Loucy (cell line): ENCODE data around the gene CHN1.

ENCODE experiments used
- EZH2phosphoT487 ChIP-seq: fragments of 200-600 bp; IDR thresholded peaks from 2 replicates; pipeline ENCODE4 v1.6.1; 2018; ENCODE audit warnings: antibody characterized with exemption, mild to moderate bottlenecking, moderate library complexity, borderline replicate concordance
- TF ChIP-seq, protein P1 (sequence below): fragments of 200-600 bp; sonication (generic); conservative IDR thresholded peaks from 2 replicates; pipeline ENCODE4 v1.5.1; 2014; ENCODE audit warnings: mild to moderate bottlenecking, antibody characterized with exemption, low read length

DNA sequence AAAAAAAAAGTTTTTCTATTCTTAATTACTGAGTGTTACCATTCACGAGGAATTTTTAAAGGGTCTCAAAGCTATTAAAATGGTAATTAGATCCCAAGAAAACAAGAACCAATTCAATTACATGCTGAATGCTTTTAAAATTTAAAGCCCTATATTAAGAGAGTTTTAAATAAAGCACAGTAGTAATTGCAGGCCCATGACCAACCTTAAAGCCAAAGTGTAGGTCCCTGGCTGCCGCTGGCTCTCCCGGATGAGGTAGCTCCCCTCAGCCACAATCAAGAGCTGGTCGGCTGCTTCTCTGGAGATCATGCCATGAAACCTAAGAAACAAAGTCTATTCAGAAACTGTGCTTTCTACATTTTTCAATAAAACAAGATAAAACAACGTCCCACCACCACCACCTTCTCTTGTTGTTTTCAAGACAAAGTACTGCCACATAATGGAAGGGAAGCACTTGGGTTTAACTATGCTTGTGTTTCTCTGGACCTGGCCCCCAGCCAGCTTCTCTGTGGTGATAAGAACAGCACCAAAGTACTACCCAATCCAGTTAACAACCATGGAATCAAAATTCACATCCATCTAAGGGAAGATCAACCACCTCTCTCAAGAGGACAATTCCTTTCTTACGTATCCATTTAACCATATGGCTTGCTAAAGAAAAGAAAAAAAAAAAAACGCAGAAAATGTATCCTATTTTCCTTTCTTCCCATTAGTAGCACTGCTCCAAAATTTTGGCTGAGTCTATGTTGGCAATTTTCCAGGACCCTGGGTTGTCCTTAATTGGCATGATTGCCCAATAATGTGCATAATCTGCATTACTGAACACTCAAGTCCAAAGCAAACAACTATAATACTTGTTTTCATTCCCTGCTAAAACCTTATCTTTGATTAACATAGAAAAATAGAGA, 90.1 kb downstream of the CHN1 start:
- TF ChIP-seq, protein P1, sequence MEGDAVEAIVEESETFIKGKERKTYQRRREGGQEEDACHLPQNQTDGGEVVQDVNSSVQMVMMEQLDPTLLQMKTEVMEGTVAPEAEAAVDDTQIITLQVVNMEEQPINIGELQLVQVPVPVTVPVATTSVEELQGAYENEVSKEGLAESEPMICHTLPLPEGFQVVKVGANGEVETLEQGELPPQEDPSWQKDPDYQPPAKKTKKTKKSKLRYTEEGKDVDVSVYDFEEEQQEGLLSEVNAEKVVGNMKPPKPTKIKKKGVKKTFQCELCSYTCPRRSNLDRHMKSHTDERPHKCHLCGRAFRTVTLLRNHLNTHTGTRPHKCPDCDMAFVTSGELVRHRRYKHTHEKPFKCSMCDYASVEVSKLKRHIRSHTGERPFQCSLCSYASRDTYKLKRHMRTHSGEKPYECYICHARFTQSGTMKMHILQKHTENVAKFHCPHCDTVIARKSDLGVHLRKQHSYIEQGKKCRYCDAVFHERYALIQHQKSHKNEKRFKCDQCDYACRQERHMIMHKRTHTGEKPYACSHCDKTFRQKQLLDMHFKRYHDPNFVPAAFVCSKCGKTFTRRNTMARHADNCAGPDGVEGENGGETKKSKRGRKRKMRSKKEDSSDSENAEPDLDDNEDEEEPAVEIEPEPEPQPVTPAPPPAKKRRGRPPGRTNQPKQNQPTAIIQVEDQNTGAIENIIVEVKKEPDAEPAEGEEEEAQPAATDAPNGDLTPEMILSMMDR, result no peak
- no peak for TF ChIP-seq EZH2phosphoT487
